ENCODE results near the gene LTBP4.

- TF ChIP-seq, protein P1, sequence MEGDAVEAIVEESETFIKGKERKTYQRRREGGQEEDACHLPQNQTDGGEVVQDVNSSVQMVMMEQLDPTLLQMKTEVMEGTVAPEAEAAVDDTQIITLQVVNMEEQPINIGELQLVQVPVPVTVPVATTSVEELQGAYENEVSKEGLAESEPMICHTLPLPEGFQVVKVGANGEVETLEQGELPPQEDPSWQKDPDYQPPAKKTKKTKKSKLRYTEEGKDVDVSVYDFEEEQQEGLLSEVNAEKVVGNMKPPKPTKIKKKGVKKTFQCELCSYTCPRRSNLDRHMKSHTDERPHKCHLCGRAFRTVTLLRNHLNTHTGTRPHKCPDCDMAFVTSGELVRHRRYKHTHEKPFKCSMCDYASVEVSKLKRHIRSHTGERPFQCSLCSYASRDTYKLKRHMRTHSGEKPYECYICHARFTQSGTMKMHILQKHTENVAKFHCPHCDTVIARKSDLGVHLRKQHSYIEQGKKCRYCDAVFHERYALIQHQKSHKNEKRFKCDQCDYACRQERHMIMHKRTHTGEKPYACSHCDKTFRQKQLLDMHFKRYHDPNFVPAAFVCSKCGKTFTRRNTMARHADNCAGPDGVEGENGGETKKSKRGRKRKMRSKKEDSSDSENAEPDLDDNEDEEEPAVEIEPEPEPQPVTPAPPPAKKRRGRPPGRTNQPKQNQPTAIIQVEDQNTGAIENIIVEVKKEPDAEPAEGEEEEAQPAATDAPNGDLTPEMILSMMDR (IDR thresholded peaks at IDR 0.05), result no peak
- TF ChIP-seq POLR2A (IDR thresholded peaks at IDR 0.05), result no peak
Measured at GRCh38 chr19:40612831-40613689, 11.9 kb downstream of the LTBP4 start.
